ENCODE measurements around the gene GNPTAB. TPM values are rescaled to one million over a fixed set of nuclear protein-coding genes. Genes with fewer than 3 reads are reported as not detected.

GNPTAB gene
- total RNA-seq, 2 donors from 2014 or later, result 22.2 to 48.0 TPM

- ATAC-seq, result no peak
- H3K36me3 Mint-ChIP-seq, result peaks cover 0 to 6% of the 10 kb centered on the region in 2 donors
- no peak overlapping the region for H3K27ac Mint-ChIP-seq
- DNase-seq (ENCODE audit: low spot score in 2 of 2), result no peak
- no peaks in the 10 kb centered on the region for H3K9me3 Mint-ChIP-seq
Observed at GRCh38 chr12:101710288-101710687, 120.5 kb downstream of the GNPTAB start.

GRCh38 chr12:101707131-101707782, 123.5 kb downstream of the GNPTAB start:
- peaks cover 0 to 6% of the 10 kb centered on the region in 2 donors for H3K36me3 Mint-ChIP-seq
- no peak overlapping the region for H3K27ac Mint-ChIP-seq
- no peak for ATAC-seq
- H3K9me3 Mint-ChIP-seq, result no peaks in the 10 kb centered on the region
- no peak for DNase-seq (ENCODE audit: low spot score in 2 of 2)

DNA sequence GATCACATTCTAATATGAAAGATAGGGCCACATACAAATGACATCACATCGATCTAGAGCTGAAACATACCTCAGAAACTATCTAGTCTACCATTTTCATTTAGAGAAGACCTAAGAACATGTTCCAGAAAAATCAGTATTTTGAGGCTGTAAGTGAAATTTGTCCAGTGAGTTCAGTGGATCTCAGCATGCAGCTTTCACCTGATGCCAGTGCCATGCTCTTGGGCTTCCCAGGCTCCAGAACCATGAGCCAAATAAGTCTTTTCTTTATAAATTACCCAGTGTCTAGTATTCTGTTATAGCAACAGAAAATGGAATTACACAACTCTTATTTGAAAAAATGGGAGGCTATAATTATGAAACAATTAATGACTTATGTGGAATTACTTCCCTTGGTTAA, 124.4 kb downstream of the GNPTAB start:
- ATAC-seq, result no peak
- no peak overlapping the region for H3K27ac Mint-ChIP-seq
- H3K36me3 Mint-ChIP-seq, result peaks cover 0 to 6% of the 10 kb centered on the region in 2 donors
- no peaks in the 10 kb centered on the region for H3K9me3 Mint-ChIP-seq
- DNase-seq (ENCODE audit: low spot score in 2 of 2), result no peak

DNA sequence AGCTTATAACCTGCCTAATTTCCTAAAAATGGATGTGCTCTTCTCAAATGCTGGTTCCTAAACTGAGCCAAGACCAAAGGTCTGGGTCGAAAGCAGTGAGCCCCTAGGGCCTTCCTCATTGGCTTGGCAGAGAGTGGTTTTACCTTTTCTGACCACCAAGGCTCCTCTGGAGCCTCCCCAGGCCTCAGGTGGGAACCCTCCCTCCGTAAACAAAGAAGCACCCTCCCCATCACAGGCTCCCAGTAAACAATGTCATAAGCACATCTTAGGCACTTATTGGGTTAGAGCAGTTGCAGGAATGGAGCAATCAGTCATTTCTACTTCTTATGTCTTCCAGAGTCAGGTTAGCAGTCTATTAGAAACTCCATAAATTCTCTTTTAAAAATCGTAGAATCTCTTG, 127.3 kb downstream of the GNPTAB start:
- DNase-seq (ENCODE audit: low spot score in 2 of 2) (no peak), ATAC-seq (no peak)
- no peak overlapping the region for H3K27ac Mint-ChIP-seq
- H3K9me3 Mint-ChIP-seq, result no peaks in the 10 kb centered on the region
- H3K36me3 Mint-ChIP-seq, result peaks cover 0 to 2% of the 10 kb centered on the region in 2 donors

GRCh38 chr12:101700299-101700820, 130.4 kb downstream of the GNPTAB start:
- ATAC-seq (no peak), DNase-seq (ENCODE audit: low spot score in 2 of 2) (no peak)
- no peak overlapping the region for H3K27ac Mint-ChIP-seq
- H3K9me3 Mint-ChIP-seq, result no peaks in the 10 kb centered on the region
- H3K36me3 Mint-ChIP-seq, result peaks cover 6 to 10% of the 10 kb centered on the region in 2 donors

GRCh38 chr12:101698800-101699347, 131.9 kb downstream of the GNPTAB start:
- ATAC-seq, result no peak
- no peaks in the 10 kb centered on the region for H3K9me3 Mint-ChIP-seq
- peak overlapping the region; percentile 33 to 79 for H3K27ac Mint-ChIP-seq
- DNase-seq (ENCODE audit: low spot score in 2 of 2), result no peak
- peaks cover 6 to 10% of the 10 kb centered on the region in 2 donors for H3K36me3 Mint-ChIP-seq

GRCh38 chr12:101697930-101698799, 132.6 kb downstream of the GNPTAB start:
- peak; percentile 27 to 44 for ATAC-seq
- Mint-ChIP-seq H3K9me3 (no peaks in the 10 kb centered on the region), H3K27ac (peak overlapping the region; percentile 79 to 86), H3K36me3 (peaks cover 6 to 10% of the 10 kb centered on the region in 2 donors)
- peak; percentile 24 to 60 for DNase-seq (ENCODE audit: low spot score in 2 of 2)

DNA sequence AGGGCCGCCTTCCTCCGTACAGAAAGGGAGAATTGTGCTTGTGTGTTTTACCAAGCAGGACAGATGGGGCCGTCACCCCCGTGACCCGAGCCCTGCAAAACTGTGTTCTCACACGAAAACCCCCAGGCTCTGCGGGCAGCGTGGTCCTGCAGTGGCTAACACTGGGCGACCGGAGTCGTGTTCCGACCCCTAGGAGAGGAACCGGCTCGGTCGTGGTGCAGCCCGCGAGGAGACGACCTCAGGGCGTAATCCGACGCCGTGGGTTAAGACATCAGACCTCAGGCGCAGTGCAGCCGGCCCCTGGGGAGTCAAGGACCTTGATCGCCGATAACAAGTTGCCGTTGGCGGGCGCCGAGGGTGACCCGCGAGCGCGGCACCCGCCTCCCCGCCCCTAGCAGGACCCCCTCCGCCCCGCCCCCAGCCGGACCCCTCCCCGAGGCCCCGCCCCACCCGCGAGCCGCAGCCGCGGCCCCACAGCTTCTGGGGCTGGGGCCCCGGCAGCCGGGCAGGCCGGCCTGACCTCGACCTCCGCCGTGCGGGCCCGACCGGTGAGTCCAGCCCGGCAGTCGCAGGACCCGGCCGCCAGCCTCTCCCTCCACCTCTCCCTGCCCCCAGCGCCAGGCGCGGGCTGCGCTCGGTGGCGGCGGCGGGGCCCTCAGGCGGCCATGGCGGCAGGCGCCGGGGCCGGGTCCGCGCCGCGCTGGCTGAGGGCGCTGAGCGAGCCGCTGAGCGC, 133.4 kb downstream of the GNPTAB start, which contains the start of gene CHPT1:
TSS of gene CHPT1 (plus strand) at position 444 of the 733 bp plus-strand sequence. CDS start at position 666, 222 bp downstream.
- Mint-ChIP-seq H3K27ac (peak within 1 kb of the TSS; percentile 80 to 86), H3K36me3 (peaks cover 6 to 10% of the 10 kb centered on the region in 2 donors), H3K9me3 (no peaks in the 10 kb centered on the region)
- DNase-seq (ENCODE audit: low spot score in 2 of 2), result peak; percentile 58 to 60
- peak; percentile 77 to 78 for ATAC-seq

DNA sequence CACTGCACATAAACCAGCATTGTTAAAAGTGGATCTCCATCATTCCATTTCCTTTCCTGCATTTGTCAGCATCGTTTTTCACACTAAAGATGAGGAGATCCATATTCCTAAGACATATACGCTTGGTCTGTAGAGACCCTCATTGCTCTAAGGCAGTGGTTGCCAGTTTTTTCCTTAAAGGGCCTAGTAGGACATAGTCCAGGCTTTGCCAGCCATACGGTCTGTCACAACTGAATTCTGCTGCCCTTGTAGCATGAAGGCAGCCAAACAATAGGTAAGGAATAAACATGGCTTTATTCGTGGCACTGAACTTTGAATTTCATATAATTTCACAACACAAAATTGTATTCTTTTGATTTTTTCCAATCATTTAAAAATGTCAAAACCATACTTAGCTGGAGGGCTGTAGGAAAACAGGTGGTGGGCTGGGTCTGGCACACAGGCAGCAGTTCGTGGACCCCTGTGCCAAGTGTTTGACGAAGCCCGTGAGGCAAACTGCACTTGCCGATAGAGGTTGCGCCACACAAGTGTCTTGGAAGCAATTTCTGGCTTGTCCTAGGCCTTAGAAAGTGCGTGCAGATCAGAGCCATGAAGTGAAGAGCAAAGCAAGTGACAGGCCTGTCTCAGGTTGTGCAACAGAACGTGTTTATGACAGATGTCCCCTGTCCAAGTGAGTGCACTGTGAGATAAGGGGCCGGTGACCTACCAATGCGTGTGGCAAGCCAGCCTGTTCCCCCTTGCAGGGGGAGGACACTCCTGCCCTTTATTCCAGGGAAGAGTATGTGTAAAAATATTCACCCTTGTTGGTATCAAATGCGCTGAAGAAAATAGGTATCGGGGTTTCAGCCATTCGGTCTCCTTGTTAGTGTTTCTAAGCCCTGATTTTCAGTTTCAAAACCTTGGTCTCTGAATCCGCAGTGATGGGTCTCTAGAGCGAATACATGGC, 134.2 kb downstream of the GNPTAB start:
- peaks cover 6 to 10% of the 10 kb centered on the region in 2 donors for H3K36me3 Mint-ChIP-seq
- no peaks in the 10 kb centered on the region for H3K9me3 Mint-ChIP-seq
- H3K27ac Mint-ChIP-seq, result peak overlapping the region in 1 of 2 donors; percentile 80
- DNase-seq (ENCODE audit: low spot score in 2 of 2), result no peak
- ATAC-seq, result no peak

GRCh38 chr12:101695706-101696105, 135.1 kb downstream of the GNPTAB start:
- no peaks in the 10 kb centered on the region for H3K9me3 Mint-ChIP-seq
- no peak for DNase-seq (ENCODE audit: low spot score in 2 of 2)
- peaks cover 6 to 10% of the 10 kb centered on the region in 2 donors for H3K36me3 Mint-ChIP-seq
- no peak overlapping the region for H3K27ac Mint-ChIP-seq
- peak in 1 of 2 donors; percentile 32 for ATAC-seq

Other genes starting within 250 kb of the GNPTAB start
- gene MYBPC1, start 236.0 kb downstream of the GNPTAB start, total RNA-seq, result not detected
- 10 to 100 TPM in 1 of 2 donors, 1 to 10 TPM in 1; 3.9 to 14.8 TPM for gene CHPT1, start 133.3 kb downstream of the GNPTAB start, total RNA-seq
- under 1 TPM in 1 of 2 donors, not detected in 1; 0.21 TPM for gene SYCP3, start 91.5 kb downstream of the GNPTAB start, total RNA-seq
- 1 to 10 TPM; 5.1 to 5.6 TPM for gene DRAM1, start 46.6 kb upstream of the GNPTAB start, total RNA-seq
- gene WASHC3, start 231.0 kb upstream of the GNPTAB start, total RNA-seq, result 10 to 100 TPM; 22.1 to 37.0 TPM